Stimulated activated CD8-positive, alpha-beta memory T cell treated with anti-CD3 and anti-CD28 coated beads, Interleukin-12 subunit alpha, Interleukin-12 subunit beta, amount 100 ng/mL, for 4 hours (primary cell): Measurements from ENCODE around the gene TEAD2.

ENCODE experiments used
- DNase-seq: peaks from one replicate; pipeline ENCODE4 v3.0.0-alpha.2; 2020; ENCODE audit warnings: low read depth

TEAD2 gene

GRCh38 chr19:49362048-49362928 lies at the start of gene TEAD2:
TSS of gene TEAD2 (minus strand) at chr19:49362416. CDS start at chr19:49360075, 2,341 bp downstream.
- no peak for DNase-seq

- DNase-seq, result no peak
These were observed 49.6 kb upstream of the TEAD2 start for GRCh38 chr19:49411681-49412326.

- DNase-seq, result no peak
These were observed 47.3 kb upstream of the TEAD2 start for GRCh38 chr19:49409441-49410029.

- DNase-seq, result no peak
These were observed 46.7 kb upstream of the TEAD2 start for GRCh38 chr19:49408816-49409440.

- DNase-seq, result no peak
These were observed 45.3 kb upstream of the TEAD2 start for GRCh38 chr19:49407482-49408015.

- DNase-seq, result no peak
These were observed 44.9 kb upstream of the TEAD2 start for GRCh38 chr19:49407079-49407478.

- DNase-seq, result no peak
These were observed 41.4 kb upstream of the TEAD2 start for GRCh38 chr19:49403404-49404187.

GRCh38 chr19:49400029-49400428 lies 37.8 kb upstream of the TEAD2 start:
- no peak for DNase-seq

- no peak for DNase-seq
These were observed 36.7 kb upstream of the TEAD2 start for GRCh38 chr19:49398931-49399330.

GRCh38 chr19:49398001-49398615 lies 35.9 kb upstream of the TEAD2 start:
- no peak for DNase-seq

- DNase-seq, result no peak
These were observed 34.7 kb upstream of the TEAD2 start for GRCh38 chr19:49396738-49397505.

GRCh38 chr19:49395581-49396407 lies 33.6 kb upstream of the TEAD2 start:
- DNase-seq, result no peak

- DNase-seq, result no peak
These were observed 31.7 kb upstream of the TEAD2 start for GRCh38 chr19:49393881-49394280.

GRCh38 chr19:49391581-49392399 lies 29.6 kb upstream of the TEAD2 start:
- peak; percentile 50 for DNase-seq

GRCh38 chr19:49390929-49391359 lies 28.7 kb upstream of the TEAD2 start:
- DNase-seq, result no peak

- no peak for DNase-seq
These were observed 28.1 kb upstream of the TEAD2 start for GRCh38 chr19:49390131-49390928.

- no peak for DNase-seq
These were observed 27.2 kb upstream of the TEAD2 start for GRCh38 chr19:49389406-49389805.
